Right lobe of liver (tissue), 6 donors: ENCODE data around the gene ZDHHC22. TPM values are rescaled to one million over a fixed set of nuclear protein-coding genes. Genes with fewer than 3 reads are reported as not detected.

Experiments
- ATAC-seq, 4 donors: fragments of 200-7000 bp; cut with Tn5 transposase; one replicate each; pipeline ENCODE4 v1.9.1; 2020; ENCODE audit warnings: mild to moderate bottlenecking in 4 of 4, moderate library complexity in 4 of 4
- DNase-seq, 3 donors: peaks; one replicate each; pipeline ENCODE4 v3.0.0-alpha.2; 2020
- H3K27ac ChIP-seq, 3 donors: fragments of 200-600 bp; one replicate each; pipeline ENCODE4 v1.8.0; 2022
- H3K27me3 ChIP-seq, 2 donors: fragments of 200-600 bp; one replicate each; pipeline ENCODE4 v1.8.0; 2022
- H3K36me3 ChIP-seq, 4 donors: fragments of 200-600 bp; sonication (generic) in 1 of 4; one replicate each; pipeline versions ENCODE4 v1.5.1 to v1.8.0; 2017 to 2022; ENCODE audit warnings: control low read depth in 1 of 4
- H3K4me1 ChIP-seq, 4 donors: fragments of 200-600 bp; sonication (generic) in 1 of 4; one replicate each; pipeline versions ENCODE4 v1.5.1 to v1.8.0; 2017 to 2022; ENCODE audit warnings: control low read depth in 1 of 4
- H3K4me3 ChIP-seq, 3 donors: fragments of 200-600 bp; one replicate each; pipeline ENCODE4 v1.8.0; 2022
- H3K9me3 ChIP-seq, 4 donors: fragments of 200-600 bp; sonication (generic) in 1 of 4; one replicate each; pipeline versions ENCODE4 v1.5.1 to v1.8.0; 2017 to 2022; ENCODE audit warnings: control low read depth in 1 of 4
- CTCF ChIP-seq, 4 donors: fragments of 200-600 bp in 3 of 4; fragments of 450-650 bp in 1 of 4; IDR thresholded peaks; one replicate each; pipeline versions ENCODE4 v1.5.1 to v1.8.0; 2016 to 2022; ENCODE audit warnings: antibody characterized with exemption in 4 of 4, mild to moderate bottlenecking in 2 of 4
- POLR2A ChIP-seq: fragments of 450-650 bp; IDR thresholded peaks from one replicate; pipeline ENCODE4 v1.6.1; 2017; ENCODE audit warnings: antibody characterized with exemption, mild to moderate bottlenecking
- WGBS: methylation state at CpG from one replicate; pipeline ENCODE4 v1.1.6; 2018; ENCODE audit warnings: low coverage, low lambda C conversion rate; ENCODE audit not compliant: insufficient coverage; ENCODE audit errors: missing lambda C conversion rate; 5-methylcytosine and 5-hydroxymethylcytosine counted together
- intact Hi-C, 2 donors: fragments of 100-400 bp; cut with DNase I; formaldehyde crosslinking; loops; one replicate each; pipeline versions ENCODE4 v1.11.2 to v1.14.1; 2022
- total RNA-seq, 6 experiments: library from RNA; depleted of rRNA in 2 of 6; stranded (reverse); fragments of >200 nt in 2 of 6; fragmentation: NEBNext Ultra II Directional in 3 of 6; extraction: Animal tissue kit (Norgen Biotek cat#: 25700) in 3 of 6; gene quantifications; one replicate each; pipeline versions ENCODE4 v1.1.0 to v1.2.4, GENCODE V29; 2016 to 2023
- donor health status: DM: no; HTN: yes; CAD: no.
- donor health status: DM: no; HTN: no; CAD: no.
- donor health status: DM: no; HTN: no; CAD: no.
- donor health status: DM: no; HTN: yes; CAD: no.
- donor health status: DM: no; HTN: yes; CAD: no.

The ZDHHC22 gene
- total RNA-seq, 6 experiments from 2014 or later: not detected

GRCh38 chr14:77186911-77187648 is 45.5 kb upstream of the ZDHHC22 start:
- WGBS: 36% methylated on average over 5 of the region's 15 CpGs
- intact Hi-C loops: no loop called here
- Histone ChIP-seq H3K27ac (no peak overlapping the region), H3K4me3 (no peak overlapping the region), H3K9me3 (no peaks in the 10 kb centered on the region), H3K27me3 (peaks cover 0 to 4% of the 10 kb centered on the region in 2 donors), H3K4me1 (no peaks in the 10 kb centered on the region), H3K36me3 (no peaks in the 10 kb centered on the region)
- DNase-seq (no peak), ATAC-seq (peak in 1 of 4 donors; percentile 21)
- no peak for TF ChIP-seq POLR2A
- no peak for TF ChIP-seq CTCF (IDR thresholded peaks at IDR 0.05)

GRCh38 chr14:77185093-77185465 is 43.5 kb upstream of the ZDHHC22 start:
- no peaks in the 10 kb centered on the region for H3K9me3 ChIP-seq
- 67% methylated on average over 1 of the region's 2 CpGs for WGBS
- peaks cover 0 to 13% of the 10 kb centered on the region in 2 donors for H3K27me3 ChIP-seq
- no peaks in the 10 kb centered on the region for H3K36me3 ChIP-seq
- no peaks in the 10 kb centered on the region for H3K4me1 ChIP-seq
- H3K4me3 ChIP-seq: no peak overlapping the region
- no peak overlapping the region for H3K27ac ChIP-seq
- DNase-seq (no peak), ATAC-seq (no peak)
- intact Hi-C loops: no loop called here
- no peak for TF ChIP-seq POLR2A
- no peak for TF ChIP-seq CTCF (IDR thresholded peaks at IDR 0.05)

- intact Hi-C loops: no loop called here
- no peak for TF ChIP-seq POLR2A
- Histone ChIP-seq H3K4me1 (no peaks in the 10 kb centered on the region), H3K9me3 (no peaks in the 10 kb centered on the region), H3K27me3 (peaks cover 0 to 13% of the 10 kb centered on the region in 2 donors), H3K36me3 (no peaks in the 10 kb centered on the region), H3K4me3 (no peak overlapping the region), H3K27ac (no peak overlapping the region)
- DNase-seq (no peak), ATAC-seq (peak; percentile 31 to 67 (median 44))
- WGBS: 22% methylated on average over 6 of the region's 11 CpGs
These were observed 43.0 kb upstream of the ZDHHC22 start for GRCh38 chr14:77184396-77185092.

GRCh38 chr14:77183896-77184295 is 42.3 kb upstream of the ZDHHC22 start:
- 40% methylated on average over 2 of the region's 5 CpGs for WGBS
- no peaks in the 10 kb centered on the region for H3K4me1 ChIP-seq
- TF ChIP-seq POLR2A: no peak
- no peak for TF ChIP-seq CTCF (IDR thresholded peaks at IDR 0.05)
- no peaks in the 10 kb centered on the region for H3K9me3 ChIP-seq
- ATAC-seq (no peak), DNase-seq (no peak)
- H3K4me3 ChIP-seq: no peak overlapping the region
- H3K27me3 ChIP-seq: peaks cover 0 to 13% of the 10 kb centered on the region in 2 donors
- intact Hi-C loops: no loop called here
- H3K36me3 ChIP-seq: no peaks in the 10 kb centered on the region
- H3K27ac ChIP-seq: no peak overlapping the region
